SU-DHL-6 (cell line): ENCODE measurements around the gene HPD.

Experiments
- CTCF ChIP-seq: fragments of 200-600 bp; sonication (generic); IDR thresholded peaks from one replicate; pipeline ENCODE4 v1.5.1; 2017; ENCODE audit warnings: antibody characterized with exemption, mild to moderate bottlenecking, low read length, moderate library complexity; ENCODE audit not compliant: insufficient read depth, poor library complexity, severe bottlenecking
- EZH2phosphoT487 ChIP-seq: fragments of 200-600 bp; sonication (generic), shearing (Covaris generic); conservative IDR thresholded peaks from 2 replicates; pipeline ENCODE4 v1.6.1; 2018; ENCODE audit warnings: mild to moderate bottlenecking, antibody characterized with exemption, low read length, moderate library complexity, mixed read lengths

DNA sequence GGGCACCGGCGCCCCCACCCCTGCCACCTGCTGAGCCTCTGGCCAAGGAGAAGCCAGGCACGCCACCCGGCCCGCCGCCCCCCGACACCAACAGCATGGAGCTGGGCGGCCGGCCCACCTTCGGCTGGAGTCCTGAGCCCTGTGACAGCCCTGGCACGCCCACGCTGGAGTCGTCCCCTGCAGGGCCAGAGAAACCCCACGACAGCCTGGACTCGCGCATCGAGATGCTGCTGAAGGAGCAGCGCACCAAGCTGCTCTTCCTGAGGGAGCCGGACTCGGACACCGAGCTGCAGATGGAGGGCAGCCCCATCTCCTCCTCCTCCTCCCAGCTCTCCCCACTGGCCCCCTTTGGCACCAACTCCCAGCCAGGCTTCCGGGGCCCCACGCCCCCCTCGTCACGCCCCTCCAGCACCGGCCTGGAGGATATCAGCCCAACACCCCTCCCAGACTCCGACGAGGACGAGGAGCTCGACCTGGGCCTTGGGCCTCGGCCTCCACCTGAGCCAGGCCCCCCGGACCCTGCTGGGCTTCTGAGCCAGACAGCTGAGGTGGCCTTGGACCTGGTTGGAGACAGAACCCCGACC, 48.3 kb downstream of the HPD start:
- TF ChIP-seq CTCF (no peak), EZH2phosphoT487 (no peak)
